H9 (cell line): ENCODE results near the gene SH3GLB2. TPM values are rescaled to one million over a fixed set of nuclear protein-coding genes. Genes with fewer than 3 reads are reported as not detected.

Experiments used
- DNase-seq: peaks from one replicate; pipeline ENCODE4 v3.0.0-alpha.2; 2017
- H2AFZ ChIP-seq: one replicate; pipeline ENCODE4 v1.6.1; 2013; ENCODE audit warnings: mild to moderate bottlenecking, low read length, control low read depth, moderate library complexity
- H2AK5ac ChIP-seq: 2 replicates; pipeline ENCODE4 v1.6.1; 2013; ENCODE audit warnings: low read length, control low read depth, mixed read lengths; ENCODE audit not compliant: insufficient read length
- H2BK120ac ChIP-seq: one replicate; pipeline ENCODE4 v1.6.1; 2013; ENCODE audit warnings: low read depth, mild to moderate bottlenecking, low read length, control low read depth, inconsistent platforms; ENCODE audit not compliant: poor library complexity, severe bottlenecking
- H2BK12ac ChIP-seq: 2 replicates; pipeline ENCODE4 v1.6.1; 2013; ENCODE audit warnings: low read length, control low read depth, mixed read lengths, low read depth; ENCODE audit not compliant: insufficient read length
- H2BK15ac ChIP-seq: 2 replicates; pipeline ENCODE4 v1.6.1; 2013; ENCODE audit warnings: low read depth, low read length, control low read depth
- H2BK20ac ChIP-seq: one replicate; pipeline ENCODE4 v1.6.1; 2013; ENCODE audit warnings: low read depth, mild to moderate bottlenecking, low read length, control low read depth, inconsistent platforms; ENCODE audit not compliant: poor library complexity, severe bottlenecking
- H2BK5ac ChIP-seq: 2 replicates; pipeline ENCODE4 v1.6.1; 2013; ENCODE audit warnings: low read length, control low read depth, mixed read lengths; ENCODE audit not compliant: insufficient read length
- H3K14ac ChIP-seq: 2 replicates; pipeline ENCODE4 v1.6.1; 2013; ENCODE audit warnings: low read length, control low read depth; ENCODE audit not compliant: insufficient read depth
- H3K18ac ChIP-seq: 2 replicates; pipeline ENCODE4 v1.6.1; 2013; ENCODE audit warnings: low read depth, mild to moderate bottlenecking, mixed read lengths, low read length, control low read depth; ENCODE audit not compliant: insufficient read length
- H3K23ac ChIP-seq: 2 replicates; pipeline ENCODE4 v1.6.1; 2013; ENCODE audit warnings: low read length, control low read depth, mixed read lengths, low read depth; ENCODE audit not compliant: insufficient read length
- H3K23me2 ChIP-seq: 2 replicates; pipeline ENCODE4 v1.6.1; 2013; ENCODE audit warnings: low read depth, mild to moderate bottlenecking, mixed read lengths, low read length, control low read depth; ENCODE audit not compliant: insufficient read length, poor library complexity, severe bottlenecking
- H3K27ac ChIP-seq: 2 replicates; pipeline ENCODE4 v1.5.1; 2013; ENCODE audit warnings: low read length, control low read depth, mixed read lengths, low read depth; ENCODE audit not compliant: insufficient read length
- H3K27me3 ChIP-seq: 2 replicates; pipeline ENCODE4 v1.6.1; 2013; ENCODE audit warnings: low read length, control low read depth, inconsistent platforms; ENCODE audit not compliant: insufficient read depth
- H3K4ac ChIP-seq: 2 replicates; pipeline ENCODE4 v1.6.1; 2013; ENCODE audit warnings: low read depth, mild to moderate bottlenecking, control low read depth, inconsistent platforms, low read length, moderate library complexity
- H3K4me1 ChIP-seq: 2 replicates; pipeline ENCODE4 v1.6.1; 2013; ENCODE audit warnings: low read length, control low read depth, inconsistent platforms; ENCODE audit not compliant: insufficient read depth
- H3K4me2 ChIP-seq: 2 replicates; pipeline ENCODE4 v1.6.1; 2013; ENCODE audit warnings: low read length, control low read depth, mixed read lengths; ENCODE audit not compliant: insufficient read length, insufficient read depth
- H3K56ac ChIP-seq: 2 replicates; pipeline ENCODE4 v1.6.1; 2013; ENCODE audit warnings: low read depth, mild to moderate bottlenecking, mixed read lengths, low read length, control low read depth; ENCODE audit not compliant: insufficient read length
- H3K79me1 ChIP-seq: 2 replicates; pipeline ENCODE4 v1.6.1; 2013; ENCODE audit warnings: low read depth, mild to moderate bottlenecking, moderate library complexity, low read length, control low read depth, inconsistent platforms; ENCODE audit not compliant: insufficient read depth, poor library complexity, severe bottlenecking
- H3K79me2 ChIP-seq: 2 replicates; pipeline ENCODE4 v1.6.1; 2013; ENCODE audit warnings: low read length, control low read depth, inconsistent platforms; ENCODE audit not compliant: insufficient read depth
- H3K9ac ChIP-seq: 2 replicates; pipeline ENCODE4 v1.6.1; 2013; ENCODE audit warnings: low read length, control low read depth, mixed read lengths; ENCODE audit not compliant: insufficient read length; ENCODE audit errors: extremely low read depth
- H3K9me3 ChIP-seq: one replicate; pipeline ENCODE4 v1.6.1; 2013; ENCODE audit warnings: low read depth, low read length, inconsistent platforms; ENCODE audit not compliant: control insufficient read depth
- H3T11ph ChIP-seq: one replicate; pipeline ENCODE4 v1.6.1; 2013; ENCODE audit warnings: mild to moderate bottlenecking, low read length, control low read depth, inconsistent platforms
- H4K20me1 ChIP-seq: one replicate; pipeline ENCODE4 v1.6.1; 2013; ENCODE audit not compliant: control insufficient read depth, insufficient read length, insufficient read depth
- H4K5ac ChIP-seq: 2 replicates; pipeline ENCODE4 v1.6.1; 2013; ENCODE audit warnings: low read depth, mild to moderate bottlenecking, mixed read lengths, low read length, control low read depth; ENCODE audit not compliant: insufficient read length
- H4K8ac ChIP-seq: replicated peaks from 2 replicates; pipeline ENCODE4 v1.6.1; 2013; ENCODE audit warnings: low read length, control low read depth, mixed read lengths, low read depth; ENCODE audit not compliant: insufficient read length
- H4K91ac ChIP-seq: 2 replicates; pipeline ENCODE4 v1.6.1; 2013; ENCODE audit warnings: low read depth, mild to moderate bottlenecking, moderate library complexity, mixed read lengths, low read length, control low read depth; ENCODE audit not compliant: insufficient read length
- H3K27ac Mint-ChIP-seq, 3 experiments: 2 replicates in 2 of 3; 3 replicates in 1 of 3; pipeline ENCODE4 v1.8.0; 2020 to 2021; ENCODE audit warnings: mixed read lengths in 3 of 3, mild to moderate bottlenecking in 1 of 3, moderate library complexity in 1 of 3
- H3K27me3 Mint-ChIP-seq: 2 replicates; pipeline ENCODE4 v1.8.0; 2021; ENCODE audit warnings: low read depth, mild to moderate bottlenecking, moderate library complexity, mixed read lengths
- H3K36me3 Mint-ChIP-seq, 3 experiments: 2 replicates in 2 of 3; 3 replicates in 1 of 3; pipeline ENCODE4 v1.8.0; 2020 to 2021; ENCODE audit warnings: low read depth in 3 of 3, mixed read lengths in 3 of 3; ENCODE audit not compliant: insufficient read depth in 1 of 3
- H3K4me1 Mint-ChIP-seq, 2 experiments: 2 replicates each; pipeline ENCODE4 v1.8.0; 2020; ENCODE audit warnings: mixed read lengths in 2 of 2
- H3K4me3 Mint-ChIP-seq, 2 experiments: 2 replicates in 1 of 2; 3 replicates in 1 of 2; pipeline ENCODE4 v1.8.0; 2020 to 2021; ENCODE audit warnings: mild to moderate bottlenecking in 2 of 2, mixed read lengths in 2 of 2, moderate library complexity in 1 of 2
- H3K9me3 Mint-ChIP-seq, 2 experiments: 2 replicates in 1 of 2; 3 replicates in 1 of 2; pipeline ENCODE4 v1.8.0; 2020; ENCODE audit warnings: mild to moderate bottlenecking in 2 of 2, mixed read lengths in 2 of 2, moderate library complexity in 1 of 2
- WGBS: extraction: QIAGEN DNeasy Blood & Tissue Kit; methylation state at CpG from one replicate; pipeline ENCODE4 v1.1.7; 2013; ENCODE audit warnings: missing lambda C conversion rate, low lambda C conversion rate, mixed read lengths; ENCODE audit not compliant: insufficient read length; ENCODE audit errors: extremely low coverage; 5-methylcytosine and 5-hydroxymethylcytosine counted together
- total RNA-seq: library from RNA; stranded (reverse); gene quantifications from 2 replicates; pipeline ENCODE4 v1.2.1, GENCODE V29; 2021
- TF ChIP-seq, protein P1 (sequence below): fragments of 200-600 bp; sonication (generic); conservative IDR thresholded peaks from 3 replicates; pipeline ENCODE4 v1.8.0; 2021; ENCODE audit warnings: antibody characterized with exemption, mild to moderate bottlenecking

The SH3GLB2 gene
- total RNA-seq, 1 experiment from 2014 or later, result 69.5 TPM

DNA sequence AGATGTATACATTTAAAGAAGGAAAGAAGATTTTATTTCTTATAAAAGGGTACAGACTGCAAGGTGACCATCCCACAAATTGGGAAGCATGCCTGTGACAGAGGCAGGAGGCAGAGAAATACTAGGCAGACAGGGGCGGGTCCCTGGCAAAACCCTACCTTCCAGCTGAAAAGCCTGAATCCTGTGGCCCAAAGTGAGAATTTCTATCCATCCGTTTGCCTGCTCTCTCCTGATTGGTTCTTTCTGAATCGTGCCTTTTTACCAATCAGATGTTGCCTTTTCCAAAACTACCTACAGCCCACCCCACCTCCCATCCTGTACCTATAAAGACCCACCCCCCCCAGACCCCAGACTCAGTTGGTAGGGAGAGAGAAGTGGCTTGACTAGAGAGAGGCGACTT lies 3.4 kb upstream of the SH3GLB2 start:
- Histone ChIP-seq H2BK15ac (no peak overlapping the region), H3K27ac (no peak overlapping the region), H3K27me3 (no peaks in the 10 kb centered on the region), H4K5ac (no peak overlapping the region), H3K56ac (no peak overlapping the region), H3K9me3 (no peaks in the 10 kb centered on the region), H3T11ph (no peak overlapping the region), H2BK12ac (no peak overlapping the region), H3K14ac (no peak overlapping the region), H3K23me2 (peaks cover 7% of the 10 kb centered on the region), H3K18ac (no peak overlapping the region), H3K4me1 (no peaks in the 10 kb centered on the region), H2BK5ac (no peak overlapping the region), H2BK120ac (no peak overlapping the region), H3K4ac (no peak overlapping the region), H3K9ac (no peak overlapping the region), H4K91ac (no peak overlapping the region), H2AFZ (no peak overlapping the region), H3K23ac (no peak overlapping the region), H2AK5ac (no peak overlapping the region), H3K4me2 (no peak overlapping the region), H3K79me1 (peaks cover 2% of the 10 kb centered on the region), H2BK20ac (no peak overlapping the region), H4K20me1 (no peaks in the 10 kb centered on the region), H3K79me2 (peaks cover 2% of the 10 kb centered on the region; the same call in 1 of the 2 replicates), H4K8ac (no peak overlapping the region)
- peaks cover 7 to 30% of the 10 kb centered on the region in 2 experiments for H3K4me1 Mint-ChIP-seq
- TF ChIP-seq, protein P1, sequence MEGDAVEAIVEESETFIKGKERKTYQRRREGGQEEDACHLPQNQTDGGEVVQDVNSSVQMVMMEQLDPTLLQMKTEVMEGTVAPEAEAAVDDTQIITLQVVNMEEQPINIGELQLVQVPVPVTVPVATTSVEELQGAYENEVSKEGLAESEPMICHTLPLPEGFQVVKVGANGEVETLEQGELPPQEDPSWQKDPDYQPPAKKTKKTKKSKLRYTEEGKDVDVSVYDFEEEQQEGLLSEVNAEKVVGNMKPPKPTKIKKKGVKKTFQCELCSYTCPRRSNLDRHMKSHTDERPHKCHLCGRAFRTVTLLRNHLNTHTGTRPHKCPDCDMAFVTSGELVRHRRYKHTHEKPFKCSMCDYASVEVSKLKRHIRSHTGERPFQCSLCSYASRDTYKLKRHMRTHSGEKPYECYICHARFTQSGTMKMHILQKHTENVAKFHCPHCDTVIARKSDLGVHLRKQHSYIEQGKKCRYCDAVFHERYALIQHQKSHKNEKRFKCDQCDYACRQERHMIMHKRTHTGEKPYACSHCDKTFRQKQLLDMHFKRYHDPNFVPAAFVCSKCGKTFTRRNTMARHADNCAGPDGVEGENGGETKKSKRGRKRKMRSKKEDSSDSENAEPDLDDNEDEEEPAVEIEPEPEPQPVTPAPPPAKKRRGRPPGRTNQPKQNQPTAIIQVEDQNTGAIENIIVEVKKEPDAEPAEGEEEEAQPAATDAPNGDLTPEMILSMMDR, result no peak
- H3K9me3 Mint-ChIP-seq, result no peaks in the 10 kb centered on the region
- no peak overlapping the region for H3K4me3 Mint-ChIP-seq
- H3K36me3 Mint-ChIP-seq, result no peaks in the 10 kb centered on the region; a peak in 1 of 7 replicates
- no CpG with 5 or more reads among the region's 4 CpGs for WGBS
- H3K27ac Mint-ChIP-seq, result no peak overlapping the region
- no peaks in the 10 kb centered on the region for H3K27me3 Mint-ChIP-seq
- DNase-seq, result no peak
